ENCODE data around the gene ME2. TPM values are rescaled to one million over a fixed set of nuclear protein-coding genes. Genes with fewer than 3 reads are reported as not detected.
"Not testable (repeated sequence)": the region's sequence is repeated elsewhere in the genome, so short reads cannot be mapped to it uniquely, and the experiment has no call there.

The ME2 gene
- total RNA-seq, 2 experiments from 2014 or later: 131 to 132 TPM

DNA sequence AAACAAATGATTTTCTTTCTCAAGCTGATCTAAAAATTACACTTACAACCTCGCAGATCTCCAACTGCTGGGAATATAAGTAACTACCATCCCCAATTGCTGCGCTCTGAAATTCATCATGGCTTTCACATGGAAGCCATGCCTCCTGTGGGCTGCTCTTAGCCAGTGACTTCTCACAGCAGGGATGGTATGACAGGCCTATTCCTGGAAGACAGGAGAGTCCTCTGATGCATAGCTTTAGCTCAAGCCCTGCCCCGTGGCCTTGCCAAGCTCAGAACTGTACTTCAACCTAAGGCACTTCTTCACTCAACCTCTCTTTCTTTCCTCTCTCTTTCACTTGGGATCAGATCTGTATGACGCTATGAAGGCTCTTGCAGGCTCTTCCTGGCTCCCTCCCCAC lies 76.3 kb downstream of the ME2 start:
- ChIA-PET CTCF (no interaction called here), POLR2A (no interaction called here)

DNA sequence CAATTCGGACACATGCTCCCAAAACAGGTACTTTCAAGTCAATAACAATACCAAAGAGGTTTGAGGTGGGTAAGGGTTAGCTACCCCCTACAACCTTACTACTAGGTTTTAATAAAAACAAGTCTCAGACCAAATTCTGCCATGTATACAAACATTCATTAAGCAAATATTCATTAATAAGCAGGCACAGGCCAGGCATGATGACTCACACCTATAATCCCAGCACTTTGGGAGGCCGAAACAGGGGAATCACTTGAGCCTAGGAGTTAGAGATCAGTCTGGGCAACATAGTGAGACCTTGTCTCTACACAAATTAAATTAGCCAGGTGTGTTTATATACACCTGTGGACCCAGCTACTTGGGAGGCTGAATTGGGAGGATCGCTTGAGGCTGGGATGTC lies 77.2 kb downstream of the ME2 start:
- CTCF ChIA-PET: no interaction called here
- POLR2A ChIA-PET: interaction anchor here (0.6 kb wide), 1 partner anchor 11 kb away, joined by 7 read pairs; no protein-coding TSS in a partner anchor

DNA sequence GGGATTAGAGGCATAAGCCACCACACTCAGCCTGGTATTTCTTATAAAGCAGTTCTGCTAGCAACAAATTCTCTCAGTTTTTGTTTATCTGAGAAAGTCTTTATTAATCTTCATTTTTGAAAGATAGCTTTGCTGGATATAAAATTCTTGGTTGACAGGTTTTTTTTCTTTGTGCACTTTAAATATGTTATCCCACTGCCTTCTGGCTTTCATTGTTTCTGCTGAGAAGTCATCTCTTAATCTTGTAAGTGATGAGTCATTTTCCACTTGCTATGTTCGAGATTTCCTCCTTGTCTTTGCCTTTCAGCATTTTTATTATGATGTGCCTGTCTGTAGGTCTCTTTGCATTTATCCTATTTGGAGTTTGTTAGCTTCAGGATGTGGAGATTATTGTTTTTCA lies 83.1 kb downstream of the ME2 start:
- CTCF ChIA-PET: no interaction called here
- POLR2A ChIA-PET: interaction anchor here (0.5 kb wide), 1 partner anchor 10 kb away, joined by 4 read pairs; no protein-coding TSS in a partner anchor

DNA sequence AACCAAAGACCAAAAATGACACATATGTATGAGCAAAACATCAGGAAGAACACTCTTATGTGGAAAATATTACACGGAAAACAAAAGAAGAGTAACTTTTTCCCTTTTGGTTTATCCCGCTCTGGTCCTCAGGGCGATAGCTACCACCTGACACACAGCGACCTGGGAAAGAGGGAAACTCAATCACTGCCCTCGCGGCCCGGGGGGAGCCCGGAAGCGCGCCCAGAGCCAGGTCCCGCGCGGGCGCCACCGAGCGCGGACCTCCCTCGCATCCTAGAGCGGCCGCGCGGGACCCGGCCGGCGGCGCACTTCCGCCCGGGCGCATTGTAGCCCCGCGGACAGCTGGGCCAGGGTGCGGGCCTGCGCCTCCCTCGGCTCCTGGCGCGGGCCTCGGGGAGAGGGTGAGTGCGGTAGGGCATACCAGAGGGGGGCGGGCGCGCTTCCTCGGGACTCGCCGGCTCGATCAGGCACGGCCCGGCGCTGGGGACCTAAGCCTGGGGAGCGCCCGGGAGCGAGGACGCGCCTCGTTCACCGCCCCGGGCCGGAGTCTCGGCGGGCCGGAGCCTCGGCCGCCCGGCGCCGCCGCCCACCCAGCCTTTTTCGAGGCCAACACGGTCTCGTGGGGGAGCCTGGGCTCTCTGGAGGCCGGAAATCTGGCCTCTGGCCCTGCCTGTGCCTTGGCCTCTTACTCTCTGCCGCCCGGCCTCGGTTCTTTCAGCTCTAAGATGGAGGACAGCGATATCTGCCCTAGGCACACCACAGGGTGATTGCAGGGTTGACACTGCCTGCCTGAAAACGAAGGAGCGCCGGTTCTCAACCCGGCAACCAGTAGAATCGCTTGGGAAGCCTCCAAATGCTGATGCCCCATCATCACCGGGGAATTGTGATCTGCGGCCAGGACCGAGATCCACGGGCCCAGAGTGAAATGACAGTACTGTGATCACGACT lies 89.1 kb downstream of the ME2 start, which contains the start of gene ELAC1:
ELAC1 (plus strand) TSS at position 327 of the 948 bp plus-strand sequence. CDS start 6,365 bp downstream, outside the sequence.
- ChIA-PET POLR2A (interaction anchor here (0.6 to 3.0 kb wide), 7 partner anchors 15 to 89 kb away, joined by 3 to 34 read pairs (median 5); partner anchors contain the start of genes ME2 and SMAD4), CTCF (interaction anchor here (1.1 to 1.5 kb wide), 2 partner anchors 64 to 89 kb away, joined by 3 to 4 read pairs; partner anchors contain the start of gene ME2)

DNA sequence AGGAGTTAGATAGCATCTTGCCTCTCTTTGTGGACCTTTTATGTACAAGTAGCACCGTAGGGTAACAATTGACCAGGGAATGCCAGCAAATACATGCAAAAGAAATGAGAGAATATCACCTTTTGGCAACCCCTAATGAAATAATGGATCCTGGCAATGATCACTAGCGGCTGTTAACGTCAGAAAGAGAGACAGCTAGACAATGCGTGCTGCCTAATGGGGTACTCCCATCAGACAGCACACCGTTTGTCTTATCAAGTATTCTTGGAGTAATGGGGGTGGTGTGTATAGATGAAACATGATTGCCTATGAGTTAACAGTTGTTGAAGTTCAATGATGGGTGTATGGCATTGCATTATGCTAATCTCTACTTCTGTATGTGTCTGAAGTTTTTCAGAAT lies 90.5 kb downstream of the ME2 start:
- ChIA-PET POLR2A (no interaction called here), CTCF (no interaction called here)

DNA sequence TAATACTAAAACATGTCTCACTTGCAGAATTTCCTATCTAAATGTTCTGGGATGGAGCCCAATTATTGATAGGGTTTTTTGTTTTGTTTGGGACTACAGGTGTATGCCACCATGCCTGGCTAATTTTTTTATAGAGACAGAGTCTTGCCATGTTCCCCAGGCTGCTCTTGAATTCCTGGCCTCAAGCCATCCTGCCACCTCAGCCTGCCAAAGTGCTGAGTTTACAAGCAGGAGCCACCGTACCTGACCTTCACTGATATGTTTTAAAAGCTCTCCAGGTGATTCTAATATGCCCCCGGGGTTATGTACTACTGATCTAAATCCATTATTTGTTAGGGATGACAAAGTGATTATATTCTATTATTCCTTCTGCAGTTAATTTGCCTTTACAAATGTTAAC lies 91.1 kb downstream of the ME2 start:
- POLR2A ChIA-PET: no interaction called here
- CTCF ChIA-PET: no interaction called here

DNA sequence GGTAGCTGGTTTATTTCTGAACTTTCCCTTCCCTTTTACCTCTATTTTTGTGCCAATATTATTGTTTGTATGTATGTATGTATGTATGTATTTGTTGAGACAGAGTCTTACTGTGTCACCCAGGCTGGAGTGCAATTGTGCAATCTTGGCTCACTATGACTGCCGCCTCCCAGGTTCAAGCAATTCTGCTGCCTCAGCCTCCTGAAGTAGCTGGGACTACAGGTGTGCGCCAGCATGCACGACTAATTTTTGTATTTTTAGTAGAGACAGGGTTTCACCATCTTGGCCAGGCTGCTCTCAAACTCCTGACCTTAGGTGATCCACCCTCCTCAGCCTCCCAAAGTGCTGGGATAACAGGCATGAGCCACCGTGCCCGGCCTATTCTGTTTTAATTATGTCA lies 93.5 kb downstream of the ME2 start:
- POLR2A ChIA-PET, CTCF ChIA-PET: not testable (repeated sequence)

DNA sequence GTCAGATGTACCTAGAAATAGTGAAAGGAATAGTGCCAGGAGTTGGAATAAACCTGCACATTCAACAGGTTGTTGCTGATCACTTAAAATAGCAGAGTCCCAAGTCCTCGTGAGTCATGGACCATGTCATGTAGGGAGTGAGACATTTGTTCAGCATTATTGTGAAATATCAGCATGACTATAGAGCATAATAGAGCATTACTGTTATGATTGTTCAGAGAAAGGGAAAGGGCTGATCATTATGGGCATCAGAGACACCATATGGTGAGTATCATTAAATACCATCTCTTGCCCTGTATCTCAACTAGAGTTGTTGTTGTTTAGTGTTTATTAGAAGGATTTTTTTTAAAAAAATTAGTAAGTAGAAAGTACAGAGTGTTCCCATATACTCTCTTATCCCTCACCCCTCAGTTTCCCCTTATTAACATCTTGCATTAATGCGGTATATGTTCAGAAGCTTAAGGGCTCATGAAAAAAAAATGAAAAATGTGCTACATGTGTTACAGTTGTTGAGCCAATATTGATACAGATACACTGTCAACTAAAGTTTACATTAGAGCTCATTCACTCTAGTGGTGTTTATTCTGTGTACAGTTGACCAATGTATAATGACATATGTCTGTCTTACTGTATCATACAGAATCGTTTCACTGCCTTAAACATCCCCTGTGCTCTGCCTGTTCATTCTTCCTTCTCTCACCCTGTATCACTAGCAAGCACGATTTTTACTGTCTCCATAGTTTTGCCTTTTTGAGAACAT lies 94.6 kb downstream of the ME2 start:
- ChIA-PET POLR2A (no interaction called here), CTCF (no interaction called here)

DNA sequence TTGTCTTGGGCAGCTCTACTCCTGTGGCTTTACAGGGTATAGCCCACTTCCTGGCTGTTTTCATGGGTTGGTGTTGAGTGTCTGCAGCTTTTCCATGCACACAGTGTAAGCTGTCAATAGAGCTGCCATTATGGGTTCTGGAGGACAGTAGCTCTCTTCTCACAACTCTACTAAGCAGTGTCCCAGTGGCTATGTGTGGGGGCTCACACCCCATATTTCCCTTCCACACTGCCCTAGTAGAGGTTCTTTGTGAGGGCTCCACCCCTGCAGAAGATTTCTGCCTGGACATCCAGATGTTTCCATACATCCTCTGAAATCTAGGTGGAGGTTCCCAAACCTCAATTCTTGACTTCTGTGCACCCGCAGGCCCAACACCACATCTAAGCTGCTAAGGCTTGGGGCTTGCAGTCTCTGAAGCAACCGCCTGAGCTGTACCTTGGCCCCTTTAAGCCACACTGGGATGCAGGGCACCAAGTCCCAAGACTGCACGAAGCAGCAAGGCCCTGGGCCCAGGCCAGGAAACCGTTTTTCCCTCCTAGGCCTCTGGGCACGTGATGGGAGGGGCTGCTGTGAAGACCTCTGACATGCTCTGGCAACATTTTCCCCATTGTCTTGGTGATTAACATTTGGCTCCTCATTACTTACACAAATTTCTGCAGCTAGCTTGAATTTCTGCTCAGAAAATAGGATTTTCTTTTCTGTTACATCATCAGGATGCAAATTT lies 98.3 kb downstream of the ME2 start:
- POLR2A ChIA-PET: no interaction called here
- CTCF ChIA-PET: no interaction called here

DNA sequence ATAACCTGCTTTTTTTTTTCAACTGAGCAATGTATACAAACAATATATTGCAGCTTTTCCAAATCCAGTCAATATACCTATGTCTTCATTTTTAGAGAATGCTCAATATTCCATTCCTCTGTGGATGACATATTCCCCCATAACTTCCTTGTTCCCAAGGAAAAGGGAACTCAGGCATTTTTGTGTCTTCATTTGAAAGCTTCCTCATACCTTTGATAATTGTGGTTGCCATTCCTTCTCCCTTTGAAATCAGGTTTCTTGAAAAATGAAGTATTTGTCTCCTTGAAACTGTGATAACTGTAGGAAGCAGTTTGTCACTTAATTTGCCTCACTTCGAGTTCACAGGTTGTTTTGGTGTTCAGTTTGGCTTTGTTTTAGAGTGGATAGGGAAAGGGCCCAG lies 102.5 kb downstream of the ME2 start:
- CTCF ChIA-PET: no interaction called here
- POLR2A ChIA-PET: no interaction called here

DNA sequence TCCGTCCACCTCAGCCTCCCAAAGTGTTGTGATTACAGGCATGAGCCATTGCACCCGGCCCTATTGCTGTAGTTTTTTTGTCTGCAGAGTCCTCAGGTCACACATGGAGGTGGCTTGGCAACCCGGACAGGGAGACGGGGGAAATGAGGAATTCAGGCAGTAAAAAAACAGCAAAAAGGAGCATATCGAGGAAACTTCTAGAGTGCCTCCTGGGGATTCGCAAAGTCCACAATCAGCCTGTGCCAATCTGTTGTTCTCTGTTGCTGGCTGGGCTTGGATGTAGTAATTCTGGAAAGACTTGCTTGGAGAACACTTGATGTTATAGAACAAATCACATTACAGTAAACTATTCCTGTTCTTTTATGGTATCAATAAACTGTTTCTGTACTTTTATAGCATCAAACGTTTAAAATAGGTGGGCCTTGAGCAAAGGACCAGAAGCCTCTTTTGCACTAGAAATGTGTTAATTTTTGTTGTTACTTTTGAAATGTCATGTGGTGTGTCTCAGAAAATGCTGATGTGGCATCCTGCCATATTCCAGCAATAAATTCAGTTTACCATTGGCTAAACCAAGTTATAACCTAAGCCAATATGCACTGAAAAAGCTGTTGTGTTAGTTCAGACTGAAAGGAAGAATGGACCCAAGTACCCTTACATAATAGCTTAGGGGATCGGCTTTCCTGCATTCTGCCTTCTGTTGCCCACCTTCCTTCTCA lies 103.3 kb downstream of the ME2 start:
- POLR2A ChIA-PET: no interaction called here

DNA sequence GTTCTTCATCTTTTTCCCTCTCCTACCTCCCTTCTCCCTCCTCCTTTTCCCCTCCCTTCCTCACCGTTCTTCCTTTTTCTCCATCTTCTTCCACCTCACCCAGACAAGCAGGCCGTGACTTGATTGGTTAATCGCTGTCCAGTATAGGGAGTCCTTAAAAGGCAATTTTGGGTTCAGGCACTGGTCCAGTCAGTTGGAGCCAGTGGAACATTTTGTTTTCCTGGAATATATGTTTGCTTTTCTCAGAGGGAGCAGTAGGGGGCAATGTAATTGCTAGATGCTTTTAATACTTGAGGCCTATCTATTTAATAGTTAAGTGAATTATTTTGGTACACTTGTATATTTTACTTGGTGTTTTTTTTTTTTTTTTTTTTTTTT lies 103.9 kb downstream of the ME2 start:
- ChIA-PET CTCF (no interaction called here), POLR2A (no interaction called here)

More for the DNA sequence above, 103.3 kb downstream of the ME2 start:
- CTCF ChIA-PET: no interaction called here

DNA sequence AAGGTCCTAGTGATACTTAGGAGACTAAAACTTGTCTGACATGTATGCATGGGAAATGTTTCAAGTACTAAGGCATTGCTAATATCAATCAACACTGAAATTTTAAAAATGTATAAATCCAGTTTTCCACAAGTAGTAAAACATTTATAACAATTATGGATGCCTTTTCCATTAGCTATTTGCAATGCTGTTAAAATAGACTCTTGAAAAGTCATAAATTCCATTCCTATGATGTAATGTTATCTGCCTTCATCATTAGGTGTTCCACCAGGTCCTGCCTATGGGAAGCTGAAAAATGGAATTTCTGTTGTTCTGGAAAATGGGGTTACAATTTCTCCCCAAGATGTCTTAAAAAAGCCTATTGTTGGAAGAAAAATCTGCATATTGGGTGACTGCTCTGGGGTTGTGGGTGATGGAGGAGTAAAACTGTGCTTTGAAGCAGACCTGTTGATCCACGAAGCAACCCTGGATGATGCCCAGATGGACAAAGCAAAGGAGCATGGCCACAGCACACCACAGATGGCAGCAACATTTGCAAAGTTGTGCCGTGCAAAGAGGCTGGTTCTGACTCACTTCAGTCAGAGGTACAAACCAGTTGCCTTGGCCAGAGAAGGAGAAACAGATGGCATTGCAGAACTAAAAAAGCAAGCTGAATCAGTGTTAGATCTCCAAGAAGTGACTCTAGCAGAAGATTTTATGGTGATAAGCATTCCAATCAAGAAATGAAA lies 107.6 kb downstream of the ME2 start:
- ChIA-PET POLR2A (no interaction called here), CTCF (interaction anchor here (1.0 kb wide), 1 partner anchor 167 kb away, joined by 3 read pairs; the partner anchor contains the start of gene MRO)

DNA sequence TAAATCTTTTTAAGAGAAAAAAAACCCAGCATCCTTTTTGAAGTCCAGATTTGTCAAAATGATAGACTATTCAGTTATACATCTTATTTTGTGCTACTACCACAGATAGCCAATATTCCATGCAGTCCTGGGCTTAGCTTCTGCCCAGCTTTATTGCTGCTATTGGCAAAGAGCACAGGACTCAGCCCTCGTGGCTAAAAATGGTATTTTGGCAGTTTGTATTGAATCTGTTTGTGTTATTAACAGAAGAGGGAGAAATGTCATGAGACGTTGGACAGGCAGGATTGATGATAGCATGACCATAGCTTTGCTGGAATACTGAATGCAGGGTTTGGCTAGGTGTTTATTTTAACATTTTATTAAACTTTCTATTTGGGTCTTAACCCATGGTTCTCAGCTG lies 108.3 kb downstream of the ME2 start:
- CTCF ChIA-PET: no interaction called here
- POLR2A ChIA-PET: no interaction called here

DNA sequence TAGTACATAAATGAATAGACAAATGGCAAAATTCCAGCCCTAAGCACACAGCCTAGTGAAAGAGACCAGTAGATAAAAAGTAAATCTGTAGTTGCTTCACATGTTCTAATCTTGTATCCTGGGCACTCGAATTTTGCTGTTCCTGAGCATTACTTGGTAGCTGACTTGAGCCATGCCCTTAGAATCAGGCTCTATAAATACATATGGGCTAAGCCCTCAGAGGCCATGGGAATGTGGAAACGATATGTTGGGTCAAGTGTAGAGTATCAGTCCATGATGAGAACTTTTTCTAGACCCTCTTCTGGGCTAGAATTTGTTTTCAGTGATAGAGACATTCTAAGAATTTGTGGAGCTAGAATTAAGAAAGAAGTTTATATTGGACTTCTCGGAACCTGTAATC lies 110.8 kb downstream of the ME2 start:
- ChIA-PET POLR2A (no interaction called here), CTCF (no interaction called here)

DNA sequence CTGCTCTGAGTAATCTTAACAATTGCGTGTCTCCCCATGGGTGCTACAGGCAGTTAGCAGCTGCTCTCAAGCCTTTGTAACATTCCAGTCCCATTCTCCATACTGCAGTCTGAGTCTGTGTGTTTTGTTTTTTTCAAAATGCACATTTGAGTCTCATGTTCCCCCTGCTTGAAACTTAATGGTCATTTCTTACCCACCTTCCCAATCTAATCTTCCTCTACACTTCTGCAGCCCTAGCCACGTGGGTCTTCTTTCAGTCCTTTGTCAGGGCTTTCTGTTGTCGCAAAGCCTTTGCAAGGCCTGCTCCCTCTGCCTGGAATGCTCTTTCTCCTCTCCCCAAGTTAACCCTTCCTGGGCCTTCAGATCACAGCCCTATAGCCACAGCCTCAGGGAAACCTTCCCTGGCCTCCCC lies 113.4 kb downstream of the ME2 start:
- ChIA-PET CTCF (no interaction called here), POLR2A (no interaction called here)

DNA sequence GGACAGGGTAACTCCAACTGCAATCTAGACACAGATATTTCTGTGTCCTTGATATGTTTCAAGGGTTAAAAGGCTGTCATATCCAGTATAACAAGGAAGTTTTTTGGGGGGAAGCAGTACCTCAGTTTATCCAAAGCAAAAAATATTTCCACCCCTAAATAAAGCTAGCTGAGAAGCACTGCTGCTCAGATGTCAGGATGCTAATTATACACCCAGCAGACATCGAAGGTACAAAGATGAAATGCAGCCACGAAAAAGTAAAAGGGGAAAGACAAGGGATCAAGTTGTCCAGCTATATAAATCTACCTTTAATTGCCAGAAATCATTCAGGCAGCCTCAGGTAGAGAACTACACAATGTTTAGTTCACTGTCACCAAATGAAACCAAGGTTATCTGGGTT lies 115.1 kb downstream of the ME2 start:
- POLR2A ChIA-PET: no interaction called here
- CTCF ChIA-PET: no interaction called here

DNA sequence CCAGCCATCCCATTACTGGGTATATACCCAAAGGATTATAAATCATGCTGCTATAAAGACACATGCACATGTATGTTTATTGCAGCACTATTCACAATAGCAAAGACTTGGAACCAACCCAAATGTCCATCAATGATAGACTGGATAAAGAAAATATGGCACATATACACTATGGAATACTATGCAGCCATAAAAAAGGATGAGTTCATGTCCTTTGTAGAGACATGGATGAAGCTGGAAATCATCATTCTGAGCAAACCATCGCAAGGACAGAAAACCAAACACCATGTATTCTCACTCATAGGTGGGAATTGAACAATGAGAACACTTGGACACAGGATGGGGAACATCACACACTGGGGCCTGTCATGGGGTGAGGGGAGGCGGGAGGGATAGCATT lies 124.3 kb downstream of the ME2 start:
- POLR2A ChIA-PET, CTCF ChIA-PET: not testable (repeated sequence)

All from activated CD8-positive, alpha-beta memory T cell treated with anti-CD3 and anti-CD28 coated beads for 36 hours (primary cell).